NCI-H82 treated with DMSO at 0.1 percent for 48 hours (cell line): ENCODE data around the gene ADGRF3.
"Not testable (repeated sequence)": the region's sequence is repeated elsewhere in the genome, so short reads cannot be mapped to it uniquely, and the experiment has no call there.

Experiments used
- DNase-seq: peaks from one replicate; lab custom pipeline; 2025; ENCODE audit not compliant: unreplicated experiment; lab: John Stamatoyannopoulos, UW

ADGRF3 gene

DNA sequence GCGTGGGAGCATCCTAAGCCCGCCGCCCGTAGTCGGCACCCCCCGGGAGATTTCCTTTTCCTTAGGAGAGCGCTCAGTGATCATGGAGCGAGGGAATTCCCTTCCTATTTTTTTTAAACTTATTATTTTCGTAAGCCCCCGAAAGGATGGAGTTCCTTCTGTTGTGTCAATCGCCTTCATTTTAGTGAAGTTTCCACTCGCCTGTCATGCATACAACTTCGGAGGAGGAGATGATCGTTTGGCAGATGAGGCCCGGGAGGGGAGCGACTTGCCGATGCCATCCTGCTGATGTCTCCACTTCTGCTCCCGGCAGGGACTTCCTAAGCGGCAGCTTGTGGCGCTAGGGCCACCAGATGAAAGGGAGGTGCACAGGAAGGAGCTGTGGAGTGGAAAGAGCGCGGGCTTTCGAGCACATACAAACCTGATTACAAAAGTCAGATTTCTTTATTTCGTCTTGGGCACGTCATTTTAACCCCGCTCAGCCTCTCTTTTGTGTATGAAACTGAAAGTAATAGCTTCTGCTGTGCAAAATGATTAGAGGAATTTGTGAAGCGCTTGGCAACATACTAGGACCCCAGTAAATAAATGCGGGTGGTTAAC, at the start of gene ADGRF3:
TSS of gene ADGRF3 (minus strand) at position 336 of the 600 bp plus-strand sequence. CDS start 555 bp downstream, outside the sequence.
- peak; percentile 26 for DNase-seq

GRCh38 chr2:26395394-26395793, 48.8 kb upstream of the ADGRF3 start:
- no peak for DNase-seq

DNA sequence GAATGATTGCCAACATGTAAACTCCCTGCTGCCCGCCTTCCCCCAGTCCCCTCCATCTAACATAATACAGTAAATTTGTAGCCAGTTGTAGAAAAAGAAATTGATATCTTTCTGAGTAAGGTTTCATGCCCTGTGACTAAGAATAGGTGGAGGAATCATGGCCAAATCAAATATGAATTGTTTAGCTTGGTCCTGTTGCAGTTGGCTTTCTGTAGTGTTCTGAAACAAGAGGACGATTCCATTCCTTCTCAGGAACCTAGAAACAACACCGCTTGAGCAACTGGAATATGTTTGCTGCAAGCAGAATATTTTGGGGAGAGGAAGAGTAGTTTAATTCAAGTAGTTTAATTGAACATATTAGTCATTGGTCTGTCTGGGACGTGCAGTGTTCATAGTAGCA, 48.1 kb upstream of the ADGRF3 start:
- DNase-seq, result no peak

DNA sequence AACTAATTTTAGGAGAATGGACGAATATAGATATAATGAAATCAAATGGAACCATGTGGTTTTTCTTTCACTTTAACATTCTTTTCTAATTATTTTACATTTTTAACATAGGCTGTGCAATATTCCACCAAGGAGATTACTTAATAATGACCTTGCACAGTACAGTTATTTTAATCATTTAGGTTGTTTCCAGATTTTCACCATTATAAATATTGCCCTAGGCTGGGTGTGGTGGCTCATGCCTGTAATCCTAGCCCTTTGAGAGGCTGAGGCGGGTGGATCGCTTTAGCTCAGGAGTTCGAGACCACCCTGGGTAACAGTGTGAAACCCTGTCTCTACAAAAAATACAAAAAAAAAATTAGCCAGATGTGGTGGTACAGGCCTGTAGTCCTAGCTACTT, 40.6 kb upstream of the ADGRF3 start:
- DNase-seq, result no peak

GRCh38 chr2:26384597-26384996, 38.0 kb upstream of the ADGRF3 start:
- DNase-seq, result no peak

- DNase-seq, result no peak
Measured at GRCh38 chr2:26384183-26384582, 37.6 kb upstream of the ADGRF3 start.

DNA sequence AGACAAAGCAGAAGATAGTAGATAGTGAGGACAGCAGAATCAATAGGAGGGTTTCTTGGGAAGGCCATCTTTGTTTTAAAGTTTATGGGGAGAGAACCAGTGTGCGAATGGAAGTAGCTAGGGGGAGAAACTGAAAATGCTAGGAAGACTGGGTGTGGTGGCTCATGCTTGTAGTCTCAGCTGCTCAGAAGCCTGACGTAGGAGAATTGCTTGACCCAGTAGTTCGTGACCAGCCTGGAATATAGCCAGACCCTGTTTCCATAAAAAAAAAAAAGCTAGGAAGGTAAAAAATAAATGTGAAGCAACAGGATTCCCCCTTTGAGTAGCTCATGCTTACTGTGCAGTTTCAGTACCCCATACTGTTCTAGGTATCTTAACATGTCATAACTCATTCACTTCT, 36.0 kb upstream of the ADGRF3 start:
- no peak for DNase-seq

GRCh38 chr2:26380281-26380680, 33.7 kb upstream of the ADGRF3 start:
- DNase-seq, result no peak

GRCh38 chr2:26376799-26377198, 30.2 kb upstream of the ADGRF3 start:
- no peak for DNase-seq

DNA sequence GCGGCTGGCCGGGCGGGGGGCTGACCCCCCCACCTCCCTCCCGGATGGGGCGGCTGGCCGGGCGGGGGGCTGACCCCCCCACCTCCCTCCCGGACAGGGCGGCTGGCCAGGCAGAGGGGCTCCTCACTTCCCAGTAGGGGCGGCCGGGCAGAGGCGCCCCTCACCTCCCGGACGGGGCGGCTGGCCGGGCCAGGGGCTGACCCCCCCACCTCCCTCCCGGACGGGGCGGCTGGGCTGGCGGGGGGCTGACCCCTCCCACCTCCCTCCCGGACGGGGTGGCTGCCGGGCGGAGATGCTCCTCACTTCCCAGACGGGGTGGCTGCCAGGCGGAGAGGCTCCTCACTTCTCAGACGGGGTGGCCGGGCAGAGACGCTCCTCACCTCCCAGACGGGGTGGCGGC, 24.3 kb upstream of the ADGRF3 start:
- DNase-seq, result not testable (repeated sequence)

- DNase-seq, result not testable (repeated sequence)
Measured at GRCh38 chr2:26369664-26370063, 23.1 kb upstream of the ADGRF3 start.

- no peak for DNase-seq
Measured at GRCh38 chr2:26366957-26367356, 20.4 kb upstream of the ADGRF3 start.

GRCh38 chr2:26364669-26365068, 18.1 kb upstream of the ADGRF3 start:
- no peak for DNase-seq

DNA sequence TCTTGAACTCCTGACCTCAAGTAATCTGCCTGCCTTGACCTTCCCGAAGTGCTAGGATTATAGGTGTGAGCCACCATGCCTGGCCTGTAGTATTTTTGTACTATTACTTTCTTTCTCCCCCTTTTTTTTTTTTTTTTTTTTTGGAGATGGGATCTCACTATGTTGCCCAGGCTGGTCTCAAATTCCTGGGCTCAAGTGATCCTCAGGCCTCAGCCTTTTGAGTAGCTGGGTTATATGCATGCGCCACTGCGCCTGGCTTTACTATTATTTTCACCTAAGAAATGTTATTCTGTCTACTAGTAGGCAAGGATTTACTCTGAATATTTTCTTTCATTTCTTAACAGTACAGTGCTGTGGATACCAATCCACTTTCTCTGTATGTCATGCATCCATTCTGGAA, 17.4 kb upstream of the ADGRF3 start:
- DNase-seq, result no peak

GRCh38 chr2:26363323-26363722, 16.7 kb upstream of the ADGRF3 start:
- DNase-seq, result no peak

DNA sequence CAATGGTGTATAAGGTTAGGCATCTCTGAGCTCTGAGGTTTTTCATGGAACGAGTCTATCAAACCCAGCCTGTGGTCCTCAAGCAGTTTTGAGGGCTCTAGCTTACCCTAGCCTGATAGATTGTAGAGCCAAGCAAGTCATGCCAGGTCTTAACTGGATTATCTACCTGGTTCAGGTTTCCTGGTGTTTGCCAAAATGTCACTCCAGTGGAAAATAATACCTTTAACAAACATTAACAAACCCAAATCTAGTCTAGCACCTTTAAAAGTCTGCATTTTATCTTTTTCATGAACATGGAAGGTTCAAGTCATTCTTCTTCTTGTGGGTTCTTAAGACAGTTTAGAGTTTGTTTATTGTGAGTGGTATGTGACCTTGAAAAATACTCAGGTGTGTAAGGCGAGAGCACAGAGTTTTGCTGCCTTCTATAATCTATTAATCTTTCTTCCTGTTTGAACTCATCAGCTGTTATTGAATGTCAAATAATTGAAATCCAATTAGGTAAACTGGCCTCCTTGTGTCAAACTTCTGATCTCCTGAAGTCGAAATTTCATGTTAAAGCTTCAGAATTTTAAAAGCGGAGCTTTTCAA, 13.4 kb upstream of the ADGRF3 start:
- DNase-seq, result no peak

DNA sequence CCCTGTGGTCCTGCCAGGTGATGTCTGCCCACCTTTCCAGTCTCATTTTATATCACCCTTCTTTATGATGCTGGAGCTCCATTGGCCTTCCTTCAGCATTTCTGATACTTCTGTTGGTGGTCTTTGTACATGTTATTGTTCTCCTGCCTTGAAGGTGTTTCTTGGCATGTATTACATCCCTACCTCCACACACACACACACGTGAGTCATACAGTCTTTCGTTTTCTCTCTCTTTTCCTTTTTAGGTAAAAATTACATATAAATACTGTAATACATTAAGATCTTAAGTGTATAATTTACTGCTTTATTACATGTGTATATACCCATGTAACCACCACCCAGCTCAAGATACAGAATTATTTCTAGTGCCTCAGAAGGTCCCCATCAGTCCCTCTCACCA, 10.2 kb upstream of the ADGRF3 start:
- DNase-seq, result no peak

DNA sequence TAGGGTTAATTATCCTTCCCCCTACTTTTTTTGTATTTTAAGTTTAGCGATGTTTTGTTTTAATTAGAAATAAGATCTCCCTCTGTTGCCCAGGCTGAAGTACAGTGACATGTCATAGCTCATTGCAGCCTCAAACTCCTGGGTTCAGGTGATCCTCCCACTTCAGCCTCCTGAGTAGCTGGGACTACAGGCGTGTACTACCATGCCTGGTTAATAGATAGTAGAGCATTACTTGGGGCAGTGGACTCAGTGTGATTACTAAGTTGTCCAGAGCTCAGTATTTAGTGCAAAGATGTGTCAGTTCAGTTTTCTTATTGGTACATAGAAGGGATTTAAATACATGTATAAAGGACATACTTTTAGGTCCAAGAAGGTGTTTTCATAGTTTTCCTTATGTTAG, 9.5 kb upstream of the ADGRF3 start:
- no peak for DNase-seq

- DNase-seq, result no peak
Measured at GRCh38 chr2:26355038-26355995, 8.7 kb upstream of the ADGRF3 start.

GRCh38 chr2:26354469-26354868, 7.9 kb upstream of the ADGRF3 start:
- DNase-seq, result not testable (repeated sequence)

DNA sequence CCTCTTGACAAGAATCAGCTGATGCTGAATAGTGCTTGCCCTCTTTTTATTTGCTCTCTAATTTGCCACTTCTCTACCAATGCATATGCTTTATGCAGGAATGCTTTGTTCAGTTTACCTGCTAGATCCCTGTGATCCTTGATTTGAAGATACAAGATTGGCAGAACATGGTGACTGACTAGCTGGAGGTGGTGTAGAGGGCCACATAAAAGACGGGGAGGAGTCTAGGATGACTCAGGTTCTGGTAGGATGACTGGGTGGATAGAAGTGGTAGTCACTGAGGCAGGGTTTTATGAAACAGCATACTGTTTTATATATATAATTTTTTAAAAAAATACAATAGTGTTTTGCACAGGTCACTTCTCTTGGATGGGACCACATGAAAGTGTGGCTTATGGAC, 6.3 kb upstream of the ADGRF3 start:
- DNase-seq, result no peak
